SK-N-SH (cell line): ENCODE data around the gene YKT6. TPM values are rescaled to one million over a fixed set of nuclear protein-coding genes. Genes with fewer than 3 reads are reported as not detected.

Experiments used
- CTCF ChIA-PET: fragments of 300-600, 350-600 bp; formaldehyde crosslinking; extraction: SDS; loops from one replicate; lab custom pipeline; 2021; lab: Yijun Ruan, JAX
- POLR2A ChIA-PET: fragments of 350-600 bp; sonication (Branson Sonifier 250); formaldehyde crosslinking; extraction: SDS; loops from one replicate; lab custom pipeline; 2020; ENCODE audit warnings: antibody characterized with exemption, inconsistent platforms; lab: Yijun Ruan, JAX
- DNase-seq: peaks from one replicate; pipeline ENCODE4 v3.0.0; 2012
- H2AFZ ChIP-seq: fragments of 200-600 bp; sonication (generic); 2 replicates; pipeline ENCODE4 v1.8.1; 2016; ENCODE audit warnings: antibody characterized with exemption, mild to moderate bottlenecking, low read depth
- H3F3A ChIP-seq: fragments of 200-600 bp; sonication (generic); replicated peaks from 2 replicates; pipeline ENCODE3; 2016; ENCODE audit warnings: antibody characterized with exemption, mild to moderate bottlenecking; ENCODE audit not compliant: insufficient read depth
- H3K27ac ChIP-seq, 2 experiments: fragments of 200-500 bp in 1 of 2; fragments of 200-600 bp in 1 of 2; sonication (Bioruptor generic) in 1 of 2; sonication (generic), shearing (Covaris generic) in 1 of 2; 2 replicates each; pipeline versions ENCODE4 v1.5.1 to v1.6.1; 2014 to 2016; ENCODE audit warnings: low read depth in 2 of 2, inconsistent platforms in 1 of 2, low read length in 1 of 2, mild to moderate bottlenecking in 1 of 2, mixed read lengths in 1 of 2
- H3K27me3 ChIP-seq: fragments of 200-600 bp; sonication (generic), shearing (Covaris generic); 2 replicates; pipeline ENCODE4 v1.6.1; 2016; ENCODE audit warnings: mixed run types; ENCODE audit not compliant: insufficient read depth
- H3K36me3 ChIP-seq, 2 experiments: fragments of 200-500 bp in 1 of 2; fragments of 200-600 bp in 1 of 2; sonication (Bioruptor generic) in 1 of 2; sonication (generic) in 1 of 2; replicated peaks in 1 of 2; 2 replicates each; pipeline versions ENCODE3 to v1.5.1; 2014 to 2016; ENCODE audit warnings: low read length in 1 of 2, mild to moderate bottlenecking in 1 of 2; ENCODE audit not compliant: insufficient read depth in 2 of 2, control insufficient read depth in 1 of 2
- H3K4me1 ChIP-seq, 2 experiments: fragments of 200-500 bp in 1 of 2; fragments of 200-600 bp in 1 of 2; sonication (Bioruptor generic) in 1 of 2; sonication (generic), shearing (Covaris generic) in 1 of 2; 2 replicates each; pipeline versions ENCODE4 v1.5.1 to v1.6.1; 2014 to 2016; ENCODE audit warnings: low read depth in 1 of 2, low read length in 1 of 2, mixed run types in 1 of 2; ENCODE audit not compliant: insufficient read depth in 2 of 2, control insufficient read depth in 1 of 2
- H3K4me2 ChIP-seq: fragments of 200-600 bp; sonication (generic), shearing (Covaris generic); 2 replicates; pipeline ENCODE4 v1.6.1; 2017; ENCODE audit warnings: mixed run types
- H3K4me3 ChIP-seq, 2 experiments: fragments of 200-500 bp in 1 of 2; fragments of 200-600 bp in 1 of 2; sonication (Bioruptor generic) in 1 of 2; sonication (generic), shearing (Covaris generic) in 1 of 2; 2 replicates each; pipeline versions ENCODE4 v1.5.1 to v1.8.1; 2014 to 2016; ENCODE audit warnings: low read depth in 2 of 2, inconsistent platforms in 1 of 2, low read length in 1 of 2, mild to moderate bottlenecking in 1 of 2, mixed read lengths in 1 of 2, moderate library complexity in 1 of 2
- H3K79me2 ChIP-seq: fragments of 200-600 bp; sonication (generic); 2 replicates; pipeline ENCODE4 v1.8.1; 2017; ENCODE audit warnings: mild to moderate bottlenecking; ENCODE audit not compliant: insufficient read depth
- H3K9ac ChIP-seq: fragments of 200-600 bp; sonication (generic); 2 replicates; pipeline ENCODE4 v1.6.1; 2017; ENCODE audit warnings: mixed run types
- H3K9me2 ChIP-seq: fragments of 200-600 bp; sonication (generic); 2 replicates; pipeline ENCODE4 v1.6.1; 2017; ENCODE audit warnings: mixed run types
- H3K9me3 ChIP-seq: fragments of 200-600 bp; sonication (generic); 2 replicates; pipeline ENCODE4 v1.6.1; 2017; ENCODE audit warnings: mixed run types, mild to moderate bottlenecking, moderate library complexity
- H4K20me1 ChIP-seq: fragments of 200-600 bp; sonication (generic); 2 replicates; pipeline ENCODE4 v1.6.1; 2017; ENCODE audit warnings: mild to moderate bottlenecking, mixed run types; ENCODE audit not compliant: insufficient read depth
- EP300 ChIP-seq, 2 experiments: IDR thresholded peaks; 2 replicates each; pipeline versions ENCODE4 v1.4.0 to v1.6.1; 2012; ENCODE audit warnings: borderline replicate concordance in 1 of 2, low read depth in 1 of 2, low read length in 1 of 2
- FOXJ3 ChIP-seq: sonication (generic); formaldehyde crosslinking; IDR thresholded peaks from 2 replicates; pipeline ENCODE4 v1.5.1; 2020; ENCODE audit warnings: mild to moderate bottlenecking, missing genetic modification reagents
- GATA2 ChIP-seq: sonication (generic); formaldehyde crosslinking; IDR thresholded peaks from 2 replicates; pipeline ENCODE4 v1.5.0; 2020; ENCODE audit warnings: mild to moderate bottlenecking, missing genetic modification reagents
- IRF3 ChIP-seq: fragments of 150-350 bp; IDR thresholded peaks from 2 replicates; pipeline ENCODE4 v1.6.1; 2016; ENCODE audit warnings: mild to moderate bottlenecking, low read depth, low read length
- JUND ChIP-seq: IDR thresholded peaks from 2 replicates; pipeline ENCODE4 v1.4.0; 2012
- MEF2A ChIP-seq: IDR thresholded peaks from 2 replicates; pipeline ENCODE4 v1.4.0; 2012; ENCODE audit warnings: low read depth, borderline replicate concordance
- MXI1 ChIP-seq: IDR thresholded peaks from 2 replicates; pipeline ENCODE4 v1.6.1; 2012; ENCODE audit warnings: mild to moderate bottlenecking, low read depth, low read length, improper control_type of control experiment
- PBX3 ChIP-seq: IDR thresholded peaks from 2 replicates; pipeline ENCODE4; 2012
- REST ChIP-seq: IDR thresholded peaks from 2 replicates; pipeline ENCODE4 v1.6.1; 2012; ENCODE audit warnings: mild to moderate bottlenecking, low read depth, low read length, moderate library complexity
- SIN3A ChIP-seq: IDR thresholded peaks from 2 replicates; pipeline ENCODE4 v1.6.1; 2012; ENCODE audit warnings: low read depth, mild to moderate bottlenecking, low read length, moderate library complexity, borderline replicate concordance
- SMC3 ChIP-seq: IDR thresholded peaks from 2 replicates; pipeline ENCODE4 v1.6.1; 2012; ENCODE audit warnings: low read depth, low read length, improper control_type of control experiment
- TAF1 ChIP-seq: IDR thresholded peaks from 2 replicates; pipeline ENCODE4 v1.6.1; 2012; ENCODE audit warnings: low read depth, mild to moderate bottlenecking, low read length, moderate library complexity, borderline replicate concordance
- YY1 ChIP-seq: IDR thresholded peaks from 2 replicates; pipeline ENCODE4 v1.4.0; 2012; ENCODE audit warnings: low read depth, mild to moderate bottlenecking
- WGBS: methylation state at CpG from one replicate; pipeline ENCODE4 v1.1.6; 2017; ENCODE audit warnings: low lambda C conversion rate; 5-methylcytosine and 5-hydroxymethylcytosine counted together
- polyA plus RNA-seq, 3 experiments: library from polyadenylated mRNA; depleted of rRNA; stranded (reverse); fragments of >200 nt; gene quantifications; 2 replicates each; pipeline ENCODE4 v1.2.3, GENCODE V29; 2012
- TF ChIP-seq, protein P1 (sequence below): fragments of 200-600 bp; sonication (generic); IDR thresholded peaks from 2 replicates; pipeline ENCODE4 v1.6.1; 2017; ENCODE audit warnings: antibody characterized with exemption, mild to moderate bottlenecking, moderate library complexity
- TF ChIP-seq, protein P2 (sequence below): IDR thresholded peaks from 2 replicates; pipeline ENCODE4 v1.4.0; 2012; ENCODE audit warnings: low read depth, borderline replicate concordance
- TF ChIP-seq, protein P3 (sequence below): IDR thresholded peaks from 2 replicates; pipeline ENCODE4 v1.4.0; 2012; ENCODE audit warnings: low read depth

YKT6 gene
- polyA plus RNA-seq, 1 of the 3 experiments (the other 2 are of a cell fraction): 170 TPM

- H3K4me2 ChIP-seq: no peak overlapping the region
- H3K9ac ChIP-seq: no peak overlapping the region
- peaks cover 10% of the 10 kb centered on the region for H3F3A ChIP-seq
- 91% methylated on average over 5 of the region's 5 CpGs for WGBS
- H4K20me1 ChIP-seq: no peaks in the 10 kb centered on the region
- no peak overlapping the region for H3K4me3 ChIP-seq
- no peak overlapping the region for H2AFZ ChIP-seq
- H3K79me2 ChIP-seq: no peaks in the 10 kb centered on the region
- H3K36me3 ChIP-seq: no peaks in the 10 kb centered on the region
- ChIA-PET POLR2A (no interaction called here), CTCF (interaction anchor here (0.9 to 10.0 kb wide), 3 partner anchors 12 to 29 kb away, joined by 3 to 101 read pairs (median 4); no protein-coding TSS in a partner anchor)
- no peak overlapping the region for H3K27ac ChIP-seq
- H3K4me1 ChIP-seq: peaks cover 25 to 34% of the 10 kb centered on the region in 2 experiments; a peak in 3 of 4 replicates
- H3K27me3 ChIP-seq: no peaks in the 10 kb centered on the region
- H3K9me3 ChIP-seq: no peaks in the 10 kb centered on the region
- DNase-seq: no peak
- H3K9me2 ChIP-seq: no peaks in the 10 kb centered on the region
- TF ChIP-seq IRF3 (no peak), TAF1 (no peak), JUND (no peak), MEF2A (no peak), MXI1 (no peak), GATA2 (no peak), REST (no peak), EP300 (IDR thresholded peaks at IDR 0.05; ENCODE audit: borderline replicate concordance in 1 of 2, low read depth in 1 of 2, low read length in 1 of 2) (no peak), PBX3 (no peak), YY1 (no peak), SIN3A (no peak), SMC3 (no peak), FOXJ3 (CRISPR knock-in tag) (no peak)
- TF ChIP-seq, protein P1, sequence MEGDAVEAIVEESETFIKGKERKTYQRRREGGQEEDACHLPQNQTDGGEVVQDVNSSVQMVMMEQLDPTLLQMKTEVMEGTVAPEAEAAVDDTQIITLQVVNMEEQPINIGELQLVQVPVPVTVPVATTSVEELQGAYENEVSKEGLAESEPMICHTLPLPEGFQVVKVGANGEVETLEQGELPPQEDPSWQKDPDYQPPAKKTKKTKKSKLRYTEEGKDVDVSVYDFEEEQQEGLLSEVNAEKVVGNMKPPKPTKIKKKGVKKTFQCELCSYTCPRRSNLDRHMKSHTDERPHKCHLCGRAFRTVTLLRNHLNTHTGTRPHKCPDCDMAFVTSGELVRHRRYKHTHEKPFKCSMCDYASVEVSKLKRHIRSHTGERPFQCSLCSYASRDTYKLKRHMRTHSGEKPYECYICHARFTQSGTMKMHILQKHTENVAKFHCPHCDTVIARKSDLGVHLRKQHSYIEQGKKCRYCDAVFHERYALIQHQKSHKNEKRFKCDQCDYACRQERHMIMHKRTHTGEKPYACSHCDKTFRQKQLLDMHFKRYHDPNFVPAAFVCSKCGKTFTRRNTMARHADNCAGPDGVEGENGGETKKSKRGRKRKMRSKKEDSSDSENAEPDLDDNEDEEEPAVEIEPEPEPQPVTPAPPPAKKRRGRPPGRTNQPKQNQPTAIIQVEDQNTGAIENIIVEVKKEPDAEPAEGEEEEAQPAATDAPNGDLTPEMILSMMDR: no peak
- TF ChIP-seq, protein P2, sequence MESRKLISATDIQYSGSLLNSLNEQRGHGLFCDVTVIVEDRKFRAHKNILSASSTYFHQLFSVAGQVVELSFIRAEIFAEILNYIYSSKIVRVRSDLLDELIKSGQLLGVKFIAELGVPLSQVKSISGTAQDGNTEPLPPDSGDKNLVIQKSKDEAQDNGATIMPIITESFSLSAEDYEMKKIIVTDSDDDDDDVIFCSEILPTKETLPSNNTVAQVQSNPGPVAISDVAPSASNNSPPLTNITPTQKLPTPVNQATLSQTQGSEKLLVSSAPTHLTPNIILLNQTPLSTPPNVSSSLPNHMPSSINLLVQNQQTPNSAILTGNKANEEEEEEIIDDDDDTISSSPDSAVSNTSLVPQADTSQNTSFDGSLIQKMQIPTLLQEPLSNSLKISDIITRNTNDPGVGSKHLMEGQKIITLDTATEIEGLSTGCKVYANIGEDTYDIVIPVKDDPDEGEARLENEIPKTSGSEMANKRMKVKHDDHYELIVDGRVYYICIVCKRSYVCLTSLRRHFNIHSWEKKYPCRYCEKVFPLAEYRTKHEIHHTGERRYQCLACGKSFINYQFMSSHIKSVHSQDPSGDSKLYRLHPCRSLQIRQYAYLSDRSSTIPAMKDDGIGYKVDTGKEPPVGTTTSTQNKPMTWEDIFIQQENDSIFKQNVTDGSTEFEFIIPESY: no peak
- TF ChIP-seq, protein P3, sequence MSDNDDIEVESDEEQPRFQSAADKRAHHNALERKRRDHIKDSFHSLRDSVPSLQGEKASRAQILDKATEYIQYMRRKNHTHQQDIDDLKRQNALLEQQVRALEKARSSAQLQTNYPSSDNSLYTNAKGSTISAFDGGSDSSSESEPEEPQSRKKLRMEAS: no peak
Measured at GRCh38 chr7:44256459-44256858, 55.7 kb downstream of the YKT6 start.
